ENCODE data around the gene RBCK1.
"Not testable (repeated sequence)": the region's sequence is repeated elsewhere in the genome, so short reads cannot be mapped to it uniquely, and the experiment has no call there.

DNA sequence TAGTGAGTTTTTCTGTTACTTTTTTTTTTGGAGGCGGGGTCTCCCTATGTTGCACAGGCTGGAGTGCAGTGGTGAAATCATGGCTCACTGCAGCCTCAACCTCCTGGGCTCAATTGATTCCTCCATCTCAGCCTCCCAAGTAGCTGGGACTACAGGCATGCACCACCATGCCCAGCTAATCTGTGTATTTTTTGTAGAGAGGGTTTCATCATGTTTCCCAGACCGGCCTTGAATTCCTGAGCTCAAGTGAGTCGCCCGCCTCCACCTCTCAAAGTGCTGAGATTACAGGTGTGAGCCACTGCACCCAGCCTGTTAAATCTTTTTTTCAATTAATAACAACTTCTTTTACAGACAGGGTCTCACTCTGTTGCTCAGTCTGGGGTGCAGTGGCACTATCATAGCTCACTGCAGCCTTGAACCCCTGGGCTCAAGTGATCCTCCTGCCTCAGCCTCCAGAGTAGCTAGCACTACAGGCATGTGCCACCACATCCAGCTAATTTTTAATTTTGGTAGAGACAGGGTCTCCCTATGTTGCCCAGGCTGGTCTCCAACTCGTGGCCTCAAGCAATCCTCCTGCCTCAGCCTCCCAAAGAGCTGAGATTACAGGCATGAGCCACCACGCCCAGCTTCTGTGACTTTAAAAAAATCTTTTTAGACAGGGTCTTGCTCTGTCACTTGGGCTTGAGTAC is 68.6 kb downstream of the RBCK1 start:
- not testable (repeated sequence) for TF ChIP-seq CTCF (IDR thresholded peaks at IDR 0.05); EZH2 (IDR thresholded peaks at IDR 0.05; ENCODE audit: borderline replicate concordance, insufficient read depth, low read depth, low read length, poor library complexity, severe bottlenecking)

All from B cell (primary cell).